Lung (tissue), 12 donors: ENCODE data around the gene EPHA1. TPM values are rescaled to one million over a fixed set of nuclear protein-coding genes. Genes with fewer than 3 reads are reported as not detected.

Experiments used
- ATAC-seq: fragments of 200-7000 bp; cut with Tn5 transposase; one replicate; pipeline ENCODE4 v1.9.1; 2020; ENCODE audit warnings: moderate number of reproducible peaks; ENCODE audit not compliant: insufficient read depth, low FRiP score
- DNase-seq, 3 donors: peaks; one replicate each; pipeline ENCODE4 v3.0.0-alpha.2; 2013 to 2017
- H3K27ac ChIP-seq, 2 donors: one replicate each; pipeline ENCODE4 v1.5.1; 2013; ENCODE audit warnings: mild to moderate bottlenecking in 2 of 2, moderate library complexity in 2 of 2, control low read depth in 1 of 2, inconsistent platforms in 1 of 2, low read depth in 1 of 2, low read length in 1 of 2
- H3K27me3 ChIP-seq, 3 donors: one replicate each; pipeline ENCODE4 v1.5.1; 2013; ENCODE audit warnings: low read length in 2 of 3; ENCODE audit not compliant: control insufficient read depth in 3 of 3, insufficient read depth in 3 of 3
- H3K36me3 ChIP-seq, 4 donors: one replicate each; pipeline ENCODE4 v1.5.1; 2013; ENCODE audit warnings: low read length in 4 of 4, mild to moderate bottlenecking in 1 of 4, moderate library complexity in 1 of 4; ENCODE audit not compliant: control insufficient read depth in 4 of 4, insufficient read depth in 4 of 4
- H3K4me1 ChIP-seq, 5 donors: one replicate each; pipeline ENCODE4 v1.5.1; 2013; ENCODE audit warnings: low read length in 5 of 5, mild to moderate bottlenecking in 2 of 5, moderate library complexity in 1 of 5; ENCODE audit not compliant: control insufficient read depth in 5 of 5, insufficient read depth in 5 of 5
- H3K4me3 ChIP-seq: one replicate; pipeline ENCODE4 v1.5.1; 2013; ENCODE audit warnings: mild to moderate bottlenecking, control low read depth, moderate library complexity
- H3K9ac ChIP-seq, 2 donors: one replicate each; pipeline ENCODE4 v1.5.1; 2013; ENCODE audit warnings: low read length in 2 of 2, control low read depth in 1 of 2; ENCODE audit not compliant: insufficient read depth in 1 of 2
- H3K9me3 ChIP-seq, 4 donors: one replicate each; pipeline ENCODE4 v1.5.1; 2013; ENCODE audit warnings: low read length in 3 of 4, mild to moderate bottlenecking in 1 of 4, moderate library complexity in 1 of 4; ENCODE audit not compliant: control insufficient read depth in 4 of 4, insufficient read depth in 3 of 4
- WGBS, 2 donors: extraction: QIAGEN DNeasy Blood & Tissue Kit; methylation state at CpG; one replicate each; pipeline ENCODE4 v1.1.7; 2013; 5-methylcytosine and 5-hydroxymethylcytosine counted together
- polyA plus RNA-seq, 2 donors: library from polyadenylated mRNA; stranded (reverse); fragments of 200-250 nt; gene quantifications; one replicate each; pipeline ENCODE4 v1.2.1, GENCODE V29; 2013
- total RNA-seq, 2 donors: library from RNA; depleted of rRNA in 1 of 2; stranded (reverse); fragments of >200 nt in 1 of 2; gene quantifications; one replicate each; pipeline ENCODE4 v1.2.1, GENCODE V29; 2014 to 2021
- TF ChIP-seq, protein P1 (sequence below): IDR thresholded peaks from 2 replicates; pipeline ENCODE4 v1.5.1; 2012; ENCODE audit warnings: mild to moderate bottlenecking; ENCODE audit errors: control extremely low read depth, extremely low read depth
- donor health status: control.
- donor health status: control.
- donor health status: Bipolar disorder and iron deficiency.
- donor health status: healthy.
- donor health status: DM: yes; HTN: yes; CAD: no.

Gene EPHA1
- total and polyA plus RNA-seq, 4 donors, result 4.2 to 13.3 (median 5.9) TPM

DNA sequence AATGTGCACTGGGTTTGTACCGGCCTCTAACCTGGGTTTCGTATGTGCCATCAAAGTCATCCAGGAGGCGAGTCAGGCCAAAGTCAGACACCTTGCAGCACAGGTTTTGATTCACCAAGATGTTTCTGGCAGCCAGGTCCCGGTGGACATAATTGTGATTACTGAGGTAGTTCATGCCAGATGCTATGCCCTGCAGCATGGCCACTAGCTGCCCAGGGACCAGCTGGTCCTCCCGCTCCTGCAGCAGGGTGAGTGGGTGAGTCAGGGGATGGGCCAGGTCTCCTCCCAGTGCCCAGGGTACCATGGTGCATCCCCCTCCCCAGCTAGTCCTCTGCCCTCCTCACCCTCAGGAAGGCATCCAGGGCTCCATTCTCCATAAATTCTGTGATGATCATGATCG lies 13.9 kb downstream of the EPHA1 start:
- Histone ChIP-seq H3K4me3 (no peak overlapping the region), H3K36me3 (peaks cover 0 to 26% (median 13%) of the 10 kb centered on the region in 4 donors), H3K27ac (no peak overlapping the region), H3K4me1 (peaks cover 0 to 87% (median 41%) of the 10 kb centered on the region in 5 donors), H3K9ac (no peak overlapping the region), H3K9me3 (peaks cover 0 to under 1% (median 0%) of the 10 kb centered on the region in 4 donors), H3K27me3 (no peaks in the 10 kb centered on the region)
- DNase-seq (no peak), ATAC-seq (no peak)
- 65 to 74% methylated on average over 6 of the region's 6 CpGs for WGBS, 2 donors
- TF ChIP-seq, protein P1, sequence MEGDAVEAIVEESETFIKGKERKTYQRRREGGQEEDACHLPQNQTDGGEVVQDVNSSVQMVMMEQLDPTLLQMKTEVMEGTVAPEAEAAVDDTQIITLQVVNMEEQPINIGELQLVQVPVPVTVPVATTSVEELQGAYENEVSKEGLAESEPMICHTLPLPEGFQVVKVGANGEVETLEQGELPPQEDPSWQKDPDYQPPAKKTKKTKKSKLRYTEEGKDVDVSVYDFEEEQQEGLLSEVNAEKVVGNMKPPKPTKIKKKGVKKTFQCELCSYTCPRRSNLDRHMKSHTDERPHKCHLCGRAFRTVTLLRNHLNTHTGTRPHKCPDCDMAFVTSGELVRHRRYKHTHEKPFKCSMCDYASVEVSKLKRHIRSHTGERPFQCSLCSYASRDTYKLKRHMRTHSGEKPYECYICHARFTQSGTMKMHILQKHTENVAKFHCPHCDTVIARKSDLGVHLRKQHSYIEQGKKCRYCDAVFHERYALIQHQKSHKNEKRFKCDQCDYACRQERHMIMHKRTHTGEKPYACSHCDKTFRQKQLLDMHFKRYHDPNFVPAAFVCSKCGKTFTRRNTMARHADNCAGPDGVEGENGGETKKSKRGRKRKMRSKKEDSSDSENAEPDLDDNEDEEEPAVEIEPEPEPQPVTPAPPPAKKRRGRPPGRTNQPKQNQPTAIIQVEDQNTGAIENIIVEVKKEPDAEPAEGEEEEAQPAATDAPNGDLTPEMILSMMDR, result no peak

DNA sequence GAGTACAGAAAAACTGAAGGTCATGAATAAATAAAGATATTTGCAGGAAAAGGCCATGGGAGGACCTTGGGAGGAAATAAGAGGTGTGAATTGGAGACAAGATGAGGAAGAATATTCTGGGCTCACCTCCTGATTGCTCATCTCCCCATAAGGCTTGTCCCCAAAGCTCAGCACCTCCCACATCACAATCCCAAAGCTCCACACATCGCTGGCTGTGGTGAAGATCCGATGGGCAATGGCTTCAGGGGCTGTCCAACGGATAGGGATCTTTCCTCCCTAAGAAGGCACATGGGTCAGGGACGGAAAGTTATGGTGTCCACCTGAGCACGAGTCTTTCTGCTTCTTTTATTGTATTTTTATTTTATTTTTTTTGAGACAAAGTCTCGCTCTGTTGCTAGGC lies 14.6 kb downstream of the EPHA1 start:
- no peak overlapping the region for H3K4me3 ChIP-seq
- ATAC-seq (no peak), DNase-seq (no peak)
- H3K4me1 ChIP-seq, result peaks cover 0 to 91% (median 41%) of the 10 kb centered on the region in 5 donors
- no peak overlapping the region for H3K9ac ChIP-seq
- 94 to 97% methylated on average over 6 of the region's 6 CpGs for WGBS, 2 donors
- H3K27ac ChIP-seq, result no peak overlapping the region
- peaks cover 5 to 33% (median 20%) of the 10 kb centered on the region in 4 donors for H3K36me3 ChIP-seq
- no peaks in the 10 kb centered on the region for H3K27me3 ChIP-seq
- H3K9me3 ChIP-seq, result peaks cover 0 to 2% (median 0%) of the 10 kb centered on the region in 4 donors
- TF ChIP-seq, protein P1, result no peak

DNA sequence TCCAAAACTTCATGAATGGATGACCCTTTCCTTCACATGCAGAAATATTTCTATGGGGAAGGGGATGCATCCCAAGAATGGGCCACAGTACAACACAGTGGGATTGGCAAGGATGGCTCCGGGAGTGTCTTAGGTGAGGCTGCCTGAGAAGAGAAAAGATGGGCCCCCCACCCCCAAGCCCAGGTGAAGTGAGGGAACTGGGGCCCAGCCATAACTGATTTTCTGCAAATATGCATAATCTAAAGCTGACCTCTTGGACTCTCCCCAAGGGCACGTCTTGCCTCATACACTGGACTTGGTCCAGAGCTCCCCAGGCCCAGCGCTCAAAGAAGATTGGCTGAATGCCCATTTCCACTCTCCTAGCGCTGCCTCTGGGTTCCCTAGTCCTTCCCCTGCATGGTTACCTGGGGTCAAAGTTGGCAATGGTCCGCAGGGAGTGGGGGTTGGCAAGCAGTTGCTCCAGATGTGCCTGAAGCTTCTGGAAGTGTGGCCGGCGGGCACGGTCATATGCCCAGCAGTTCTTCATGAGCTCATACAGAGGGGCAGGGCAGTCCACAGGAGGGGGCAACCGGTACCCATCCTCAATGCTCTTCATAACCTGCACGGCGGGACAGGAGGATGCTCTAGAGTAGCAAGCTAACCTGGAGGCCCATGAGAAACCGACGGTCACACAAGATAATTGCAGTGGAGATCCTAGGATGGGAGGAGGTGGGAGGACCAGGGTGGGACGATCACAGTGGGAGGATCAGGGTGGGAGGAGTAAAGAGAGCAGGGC lies 15.2 kb downstream of the EPHA1 start:
- no peak overlapping the region for H3K4me3 ChIP-seq
- no peak overlapping the region for H3K27ac ChIP-seq
- peaks cover 6 to 37% (median 24%) of the 10 kb centered on the region in 4 donors for H3K36me3 ChIP-seq
- ATAC-seq (no peak), DNase-seq (peak; percentile 73 to 90 (median 84))
- H3K4me1 ChIP-seq, result peaks cover 0 to 86% (median 41%) of the 10 kb centered on the region in 5 donors
- 74 to 76% methylated on average over 14 of the region's 14 CpGs for WGBS, 2 donors
- no peak overlapping the region for H3K9ac ChIP-seq
- no peaks in the 10 kb centered on the region for H3K27me3 ChIP-seq
- TF ChIP-seq, protein P1, result no peak
- H3K9me3 ChIP-seq, result peaks cover 0 to 2% (median 0%) of the 10 kb centered on the region in 4 donors
